Heart right ventricle (tissue), 16 donors: Measurements from ENCODE around the gene PDIK1L. TPM values are rescaled to one million over a fixed set of nuclear protein-coding genes. Genes with fewer than 3 reads are reported as not detected.

ENCODE experiments used
- ATAC-seq, 8 donors: fragments of 200-7000 bp; cut with Tn5 transposase; one replicate each; pipeline ENCODE4 v1.9.1; 2020; ENCODE audit warnings: mild to moderate bottlenecking in 8 of 8, moderate library complexity in 8 of 8, moderate number of reproducible peaks in 1 of 8
- DNase-seq, 2 donors: peaks; one replicate each; pipeline ENCODE4 v3.0.0-alpha.2; 2020
- H3K27ac ChIP-seq, 10 donors: fragments of 200-600 bp; sonication (generic) in 2 of 10; one replicate each; pipeline versions ENCODE4 v1.5.0 to v1.8.0; 2020 to 2022; ENCODE audit warnings: mild to moderate bottlenecking in 3 of 10
- H3K27me3 ChIP-seq, 7 donors: fragments of 200-600 bp; one replicate each; pipeline ENCODE4 v1.8.0; 2021 to 2022; ENCODE audit warnings: mild to moderate bottlenecking in 2 of 7
- H3K36me3 ChIP-seq, 9 donors: fragments of 200-600 bp; sonication (generic) in 1 of 9; one replicate each; pipeline versions ENCODE4 v1.5.0 to v1.8.0; 2020 to 2022; ENCODE audit warnings: mild to moderate bottlenecking in 2 of 9
- H3K4me1 ChIP-seq, 9 donors: fragments of 200-600 bp; sonication (generic) in 1 of 9; one replicate each; pipeline versions ENCODE4 v1.5.0 to v1.8.0; 2020 to 2022; ENCODE audit warnings: mild to moderate bottlenecking in 4 of 9
- H3K4me3 ChIP-seq, 10 donors: fragments of 200-600 bp; sonication (generic) in 2 of 10; one replicate each; pipeline versions ENCODE4 v1.5.0 to v1.8.0; 2020 to 2022; ENCODE audit warnings: mild to moderate bottlenecking in 7 of 10, moderate library complexity in 2 of 10
- H3K9me3 ChIP-seq, 11 donors: fragments of 200-600 bp in 10 of 11; sonication (generic) in 2 of 11; one replicate each; pipeline versions ENCODE4 v1.5.0 to v1.8.0; 2013 to 2022; ENCODE audit warnings: mild to moderate bottlenecking in 2 of 11, control low read depth in 1 of 11, moderate library complexity in 1 of 11
- CTCF ChIP-seq, 9 donors: fragments of 200-600 bp; sonication (generic) in 2 of 9; IDR thresholded peaks; one replicate each; pipeline versions ENCODE4 v1.5.0 to v1.8.0; 2021 to 2022; ENCODE audit warnings: antibody characterized with exemption in 9 of 9, mild to moderate bottlenecking in 5 of 9, moderate library complexity in 1 of 9
- WGBS, 2 donors: extraction: QIAGEN DNeasy Blood & Tissue Kit; methylation state at CpG; one replicate each; pipeline ENCODE4 v1.1.7; 2013; ENCODE audit warnings: inconsistent platforms in 1 of 2; 5-methylcytosine and 5-hydroxymethylcytosine counted together
- intact Hi-C, 10 donors: fragments of 100-400 bp; cut with DNase I; formaldehyde crosslinking; loops; one replicate each; pipeline versions ENCODE4 v1.11.1 to v1.14.2; 2022
- polyA plus RNA-seq, 2 donors: library from polyadenylated mRNA; stranded (reverse); fragments of 200-250 nt; gene quantifications; one replicate each; pipeline ENCODE4 v1.2.3, GENCODE V29; 2013
- total RNA-seq, 10 donors: library from RNA; stranded (reverse); fragmentation: NEBNext Ultra II Directional in 3 of 10; extraction: Animal tissue kit (Norgen Biotek cat#: 25700) in 3 of 10; gene quantifications; one replicate each; pipeline versions ENCODE4 v1.2.1 to v1.2.4, GENCODE V29; 2021 to 2023
- donor health status: Arrhythmogenic right ventricular cardiomyopathy.
- donor health status: ischemic (EF 13 %, LVEDD 7.1; RV severe dilation, severe dysfunction).
- donor health status: healthy with polysubstance abuse.
- donor health status: DM: no; HTN: yes; CAD: no.
- donor health status: DM: no; HTN: no; CAD: no.
- donor health status: ischemic (EF 25% LVEDD 6.9; RV normal size, moderate dysfunction).
- donor health status: ischemic (EF 25% LVEDD 5.7; RV mildly dilated, moderate dysfunction).
- donor health status: healthy.
- donor health status: DM: yes; HTN: yes; CAD: no.
- donor health status: Ischemic cardiomyopathy.
- donor health status: ischemic (EF 35%, LVEDD 5.7; RV mildly dilated, moderate dysfunction).
- donor health status: nonischemic (EF 11% LVEDD 7.7; RV severe dilation, severe dysfunction).
- donor health status: DM: yes; HTN: yes; CAD: no.
- donor health status: PGD.
- donor health status: ischemic (EF 29% LVEDD 5.4; RV normal size, mild dysfunction).
- donor health status: nonischemic (EF 23%, LVEDD 6.1; RV moderate dilation, normal function).

Gene PDIK1L
- total and polyA plus RNA-seq, 12 donors = 1.6 to 8.3 (median 5.3) TPM

DNA sequence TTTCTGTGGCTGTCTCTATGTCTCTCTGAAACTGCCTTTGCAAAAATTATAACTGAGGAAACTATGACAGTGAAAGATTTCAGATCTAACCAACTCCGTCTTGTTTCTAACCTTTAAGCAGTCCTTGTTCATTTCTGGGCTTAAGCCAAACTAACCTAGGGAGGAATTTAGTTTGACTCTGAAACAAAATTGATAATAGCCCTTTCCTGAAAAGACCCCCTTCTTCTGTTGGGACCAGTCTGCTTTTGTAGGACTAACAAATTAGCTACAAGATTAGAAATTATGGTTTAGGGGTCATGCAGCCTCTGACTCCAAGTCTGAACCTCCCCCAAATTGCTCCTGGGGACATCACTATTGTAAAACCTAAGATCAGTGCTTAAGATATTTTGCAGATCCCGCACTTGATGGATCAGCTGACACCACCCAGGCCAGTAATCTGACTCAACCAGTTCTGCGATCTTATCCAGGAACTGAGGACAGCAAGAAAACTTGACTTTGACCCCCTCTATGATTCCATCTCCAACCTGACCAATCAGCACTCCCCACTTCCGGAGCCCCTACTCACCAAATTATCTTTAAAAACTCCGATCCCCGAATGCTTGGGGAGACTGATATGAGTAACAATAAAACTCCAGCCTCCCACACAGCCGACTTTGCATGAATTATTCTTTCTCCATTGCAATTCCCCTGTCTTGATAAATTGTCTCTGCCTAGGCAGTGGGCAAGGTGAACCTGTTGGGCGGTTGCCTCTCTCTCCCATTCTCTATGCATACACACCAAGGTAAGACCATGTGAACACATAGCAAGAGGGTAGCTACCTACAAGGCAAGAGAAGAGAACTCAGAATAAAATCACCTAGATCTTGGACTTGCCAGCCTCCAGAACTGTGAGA, 33.1 kb upstream of the PDIK1L start:
- H3K4me3 ChIP-seq = no peak overlapping the region
- intact Hi-C loops = no loop called here
- peaks cover 6 to 46% (median 22%) of the 10 kb centered on the region in 9 donors for H3K4me1 ChIP-seq
- DNase-seq (no peak), ATAC-seq (no peak)
- H3K27me3 ChIP-seq = peaks cover 0 to 17% (median 0%) of the 10 kb centered on the region in 7 donors
- 44 to 48% methylated on average over 8 of the region's 8 CpGs for WGBS, 2 donors
- H3K9me3 ChIP-seq = no peaks in the 10 kb centered on the region
- H3K27ac ChIP-seq = peak overlapping the region; percentile 29 to 84 (median 60)
- H3K36me3 ChIP-seq = no peaks in the 10 kb centered on the region
- no peak for TF ChIP-seq CTCF (IDR thresholded peaks at IDR 0.05)

DNA sequence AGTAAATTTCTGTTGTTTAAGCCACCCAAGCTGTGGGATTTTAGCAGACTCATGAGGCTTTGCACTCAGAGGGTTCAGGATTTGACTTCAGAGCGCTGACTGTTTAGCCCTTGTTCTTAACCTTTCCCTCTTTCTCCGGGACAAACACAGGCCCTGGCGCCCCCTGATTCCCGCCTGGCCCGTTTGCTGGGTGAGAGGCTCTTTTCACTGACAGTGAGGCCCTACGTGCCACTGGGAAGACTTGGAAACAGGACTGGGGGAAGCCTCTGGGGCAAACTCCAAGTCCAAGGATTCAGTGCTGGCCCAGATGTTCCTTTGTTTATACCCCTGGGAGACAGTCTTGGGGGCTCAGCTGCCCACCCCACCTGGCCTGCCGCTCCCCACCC, 32.5 kb upstream of the PDIK1L start:
- peaks cover 0 to 18% (median 0%) of the 10 kb centered on the region in 7 donors for H3K27me3 ChIP-seq
- ATAC-seq (no peak), DNase-seq (no peak)
- no peak overlapping the region for H3K4me3 ChIP-seq
- no peak for TF ChIP-seq CTCF (IDR thresholded peaks at IDR 0.05)
- intact Hi-C loops = no loop called here
- peak overlapping the region; percentile 29 to 84 (median 60) for H3K27ac ChIP-seq
- H3K4me1 ChIP-seq = peaks cover 6 to 51% (median 22%) of the 10 kb centered on the region in 9 donors
- WGBS, 2 donors = 46 to 49% methylated on average over 7 of the region's 7 CpGs
- H3K36me3 ChIP-seq = no peaks in the 10 kb centered on the region
- H3K9me3 ChIP-seq = no peaks in the 10 kb centered on the region

DNA sequence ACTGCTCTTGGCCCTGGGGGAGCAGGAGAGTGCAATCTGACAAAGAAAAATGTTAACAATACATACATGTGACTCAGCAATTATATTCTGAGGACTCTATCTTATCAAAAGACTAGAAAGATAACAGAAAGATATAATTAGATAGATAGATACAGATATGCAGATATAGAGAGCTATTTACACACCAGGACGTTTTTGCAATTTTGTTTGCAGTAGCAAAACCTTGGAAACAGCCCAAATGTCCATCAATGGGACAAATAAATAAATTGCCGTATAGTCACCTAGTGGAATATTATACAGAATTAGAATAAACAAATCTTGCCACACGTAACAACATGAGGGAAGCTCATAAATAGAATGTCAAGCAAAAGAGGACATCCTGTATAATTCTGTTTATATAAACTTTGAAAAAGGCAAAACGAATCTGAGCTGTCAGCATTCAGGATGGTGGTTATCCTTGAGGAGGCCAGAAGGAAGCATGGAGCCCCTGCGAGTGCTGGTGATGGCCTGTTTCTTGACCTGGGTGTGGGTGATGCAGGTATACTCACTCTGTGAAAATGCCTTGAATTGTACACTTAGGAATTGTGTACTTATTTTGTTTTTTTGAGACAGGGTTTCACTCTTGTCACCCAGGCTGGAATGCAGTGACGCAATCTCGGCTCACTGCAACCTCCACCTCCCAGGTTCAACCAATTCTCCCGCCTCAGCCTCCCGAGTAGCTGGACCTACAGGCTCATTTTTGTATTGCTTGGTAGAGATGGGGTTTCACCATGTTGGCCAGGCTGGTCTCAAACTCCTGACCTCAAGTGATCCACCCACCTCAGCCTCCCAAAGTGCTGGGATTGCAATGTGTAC, 31.4 kb upstream of the PDIK1L start:
- ATAC-seq = no peak
- H3K9me3 ChIP-seq = no peaks in the 10 kb centered on the region
- intact Hi-C loops = loop anchor here in 1 of 10 donors (5.0 kb wide), 1 partner anchor 43 kb away; no protein-coding TSS in a partner anchor
- no peaks in the 10 kb centered on the region for H3K36me3 ChIP-seq
- H3K27me3 ChIP-seq = peaks cover 0 to 9% (median 0%) of the 10 kb centered on the region in 7 donors
- no peak for DNase-seq
- WGBS, 2 donors = 63 to 65% methylated on average over 9 of the region's 9 CpGs
- no peak overlapping the region for H3K4me3 ChIP-seq
- H3K4me1 ChIP-seq = peaks cover 6 to 55% (median 18%) of the 10 kb centered on the region in 9 donors
- TF ChIP-seq CTCF (IDR thresholded peaks at IDR 0.05) = no peak
- peak overlapping the region in 9 of 10 donors; percentile 13 to 93 (median 64) for H3K27ac ChIP-seq
